GM21515 (cell line): ENCODE measurements around the gene KRT5.
"Not testable (repeated sequence)": the region's sequence is repeated elsewhere in the genome, so short reads cannot be mapped to it uniquely, and the experiment has no call there.

Source experiments
- ATAC-seq: cut with Tn5 transposase; IDR thresholded peaks from one replicate; pipeline ENCODE4 v1.9.1; 2021; ENCODE audit not compliant: unreplicated experiment

Gene KRT5

GRCh38 chr12:52497975-52498374 is 22.2 kb downstream of the KRT5 start:
- no peak for ATAC-seq

- no peak for ATAC-seq
Observed at GRCh38 chr12:52496590-52497071, 23.6 kb downstream of the KRT5 start.

- no peak for ATAC-seq
Observed at GRCh38 chr12:52496054-52496453, 24.1 kb downstream of the KRT5 start.

GRCh38 chr12:52495389-52495788 is 24.8 kb downstream of the KRT5 start:
- no peak for ATAC-seq

GRCh38 chr12:52494518-52494917 is 25.7 kb downstream of the KRT5 start:
- no peak for ATAC-seq

GRCh38 chr12:52494100-52494499 is 26.1 kb downstream of the KRT5 start:
- no peak for ATAC-seq

GRCh38 chr12:52493172-52493571 is 27.0 kb downstream of the KRT5 start, which contains the start of gene KRT6A:
Gene KRT6A (minus strand): TSS chr12:52493257. CDS start chr12:52493188, 69 bp downstream.
- ATAC-seq = no peak

GRCh38 chr12:52492405-52492804 is 27.8 kb downstream of the KRT5 start:
- ATAC-seq = not testable (repeated sequence)

- not testable (repeated sequence) for ATAC-seq
Observed at GRCh38 chr12:52491495-52491894, 28.7 kb downstream of the KRT5 start.

GRCh38 chr12:52488736-52489135 is 31.5 kb downstream of the KRT5 start:
- ATAC-seq = no peak

- ATAC-seq = not testable (repeated sequence)
Observed at GRCh38 chr12:52487744-52488443, 32.3 kb downstream of the KRT5 start.

- ATAC-seq = no peak
Observed at GRCh38 chr12:52487211-52487610, 33.0 kb downstream of the KRT5 start.

- ATAC-seq = no peak
Observed at GRCh38 chr12:52486166-52487105, 33.8 kb downstream of the KRT5 start.

GRCh38 chr12:52480073-52480472 is 40.1 kb downstream of the KRT5 start:
- ATAC-seq = no peak

GRCh38 chr12:52477651-52478050 is 42.5 kb downstream of the KRT5 start:
- ATAC-seq = no peak

GRCh38 chr12:52474212-52474611 is 46.0 kb downstream of the KRT5 start:
- ATAC-seq = no peak

GRCh38 chr12:52473768-52474167 is 46.4 kb downstream of the KRT5 start, which contains the start of gene KRT6C:
Gene KRT6C (minus strand): TSS chr12:52473805. CDS start chr12:52473737, 68 bp downstream.
- ATAC-seq = no peak

GRCh38 chr12:52469853-52470252 is 50.3 kb downstream of the KRT5 start:
- no peak for ATAC-seq

- ATAC-seq = no peak
Observed at GRCh38 chr12:52464897-52465296, 55.3 kb downstream of the KRT5 start.
